ENCODE results near the gene ODC1. TPM values are rescaled to one million over a fixed set of nuclear protein-coding genes. Genes with fewer than 3 reads are reported as not detected.
"Not testable (repeated sequence)": the region's sequence is repeated elsewhere in the genome, so short reads cannot be mapped to it uniquely, and the experiment has no call there.

ODC1 gene
- total and polyA plus RNA-seq, 3 experiments from 2014 or later = 57.1 to 566 (median 565) TPM

DNA sequence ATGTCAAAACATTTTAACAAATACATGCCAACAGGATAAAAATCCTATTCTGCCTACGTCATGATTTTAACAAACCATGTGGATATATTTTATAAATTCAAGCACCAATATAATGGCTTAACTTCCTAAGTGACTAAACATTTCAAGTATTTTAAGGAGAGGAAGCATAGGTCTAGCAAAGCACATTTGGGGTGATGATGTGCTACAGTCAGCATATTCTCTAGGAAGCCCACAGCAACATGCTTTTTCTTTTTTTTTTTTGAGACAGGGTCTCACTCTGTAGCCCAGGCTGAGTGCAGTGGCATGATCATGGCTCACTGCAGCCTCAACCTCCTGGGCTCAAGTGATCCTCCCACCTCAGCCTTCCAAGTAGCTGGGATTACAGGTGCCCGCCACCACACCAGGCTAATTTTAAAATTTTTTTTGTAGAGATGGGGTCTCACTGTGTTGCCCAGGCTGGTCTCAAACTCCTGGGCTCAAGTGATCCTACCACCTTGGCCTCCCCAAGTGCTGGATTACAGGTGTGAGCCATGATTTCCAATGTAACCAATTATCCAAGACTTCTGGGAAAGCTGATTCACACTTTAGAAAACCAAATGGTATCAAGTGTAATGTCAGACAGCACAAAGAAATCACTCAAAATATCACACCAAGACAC is 5.5 kb downstream of the ODC1 start:
- Histone ChIP-seq H3K36me3 (ENCODE audit: insufficient read depth, low read length) (peaks cover 60% of the 10 kb centered on the region), H3K4me1 (ENCODE audit: insufficient read depth, low read length) (peaks cover 20% of the 10 kb centered on the region)
- Mint-ChIP-seq H3K27ac (peak overlapping the region in 1 of 8 donors; percentile 66), H3K36me3 (peaks cover 12 to 75% (median 22%) of the 10 kb centered on the region in 3 donors), H3K4me1 (peaks cover 20 to 37% (median 31%) of the 10 kb centered on the region in 3 donors)
- CTCF ChIA-PET; H3K27me3 ChIP-seq (ENCODE audit: insufficient read depth, low read length, poor library complexity, severe bottlenecking); DNase-seq; H3K27ac ChIP-seq (ENCODE audit: low read depth, low read length); H3K27me3 Mint-ChIP-seq; H3K9me3 ChIP-seq (ENCODE audit: low read length); POLR2A ChIA-PET; H3K4me3 Mint-ChIP-seq; H3K9me3 Mint-ChIP-seq; H3K4me3 ChIP-seq (ENCODE audit: low read length): not testable (repeated sequence)

DNA sequence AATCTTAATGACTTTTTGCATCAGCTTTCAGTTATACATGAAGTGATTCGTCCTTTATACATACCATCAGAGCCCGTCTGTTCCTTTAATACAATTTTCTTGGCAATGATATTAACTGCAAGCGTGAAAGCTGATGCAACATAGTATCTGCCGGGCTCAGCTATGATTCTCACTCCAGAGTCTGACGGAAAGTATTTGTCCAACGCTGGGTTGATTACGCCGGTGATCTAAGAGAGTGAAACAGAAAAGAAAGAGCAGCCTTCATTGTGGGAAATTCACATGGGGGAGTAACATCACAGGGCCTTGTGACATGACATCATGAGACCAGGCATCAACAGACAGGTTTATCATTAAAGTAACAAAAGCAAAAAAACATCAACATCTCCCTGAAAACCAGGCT is 6.2 kb downstream of the ODC1 start:
- Mint-ChIP-seq H3K27me3 (peaks cover 0 to 3% of the 10 kb centered on the region in 2 donors), H3K36me3 (peaks cover 12 to 71% (median 22%) of the 10 kb centered on the region in 3 donors), H3K4me3 (no peak overlapping the region), H3K27ac (peak overlapping the region in 1 of 8 donors; percentile 15), H3K4me1 (peaks cover 14 to 31% (median 25%) of the 10 kb centered on the region in 3 donors), H3K9me3 (no peaks in the 10 kb centered on the region)
- H3K27me3 ChIP-seq (ENCODE audit: insufficient read depth, low read length, poor library complexity, severe bottlenecking) = no peaks in the 10 kb centered on the region
- ChIA-PET POLR2A (no interaction called here), CTCF (no interaction called here)
- H3K9me3 ChIP-seq (ENCODE audit: low read length) = no peaks in the 10 kb centered on the region
- H3K27ac ChIP-seq (ENCODE audit: low read depth, low read length) = no peak overlapping the region
- peaks cover 14% of the 10 kb centered on the region for H3K4me1 ChIP-seq (ENCODE audit: insufficient read depth, low read length)
- H3K4me3 ChIP-seq (ENCODE audit: low read length) = no peak overlapping the region
- DNase-seq = no peak
- peaks cover 60% of the 10 kb centered on the region for H3K36me3 ChIP-seq (ENCODE audit: insufficient read depth, low read length)

DNA sequence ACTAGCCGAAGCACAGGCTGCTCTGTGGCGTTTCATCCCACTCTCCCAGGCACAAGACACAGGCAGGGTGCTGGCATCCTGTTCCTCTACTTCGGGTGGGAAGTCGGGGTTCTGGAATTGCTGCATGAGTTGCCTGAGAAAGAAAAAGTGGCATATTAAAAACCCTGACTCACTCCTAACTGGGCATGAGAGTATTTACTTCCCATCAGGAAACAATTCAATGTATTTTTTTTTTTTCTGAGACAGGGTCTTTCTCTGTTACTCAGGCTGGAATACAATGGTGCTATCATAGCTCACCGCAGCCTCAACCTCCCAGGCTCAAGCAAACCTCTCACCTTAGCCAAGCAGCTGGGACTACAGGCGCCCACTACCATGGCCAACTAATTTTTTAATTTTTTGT is 7.4 kb downstream of the ODC1 start:
- Histone ChIP-seq H3K4me1 (ENCODE audit: insufficient read depth, low read length) (peaks cover 4% of the 10 kb centered on the region), H3K4me3 (ENCODE audit: low read length) (no peak overlapping the region), H3K36me3 (ENCODE audit: insufficient read depth, low read length) (peaks cover 60% of the 10 kb centered on the region), H3K27me3 (ENCODE audit: insufficient read depth, low read length, poor library complexity, severe bottlenecking) (no peaks in the 10 kb centered on the region), H3K9me3 (ENCODE audit: low read length) (no peaks in the 10 kb centered on the region), H3K27ac (ENCODE audit: low read depth, low read length) (no peak overlapping the region)
- peaks cover 12 to 70% (median 22%) of the 10 kb centered on the region in 3 donors for H3K36me3 Mint-ChIP-seq
- ChIA-PET CTCF (interaction anchor here (0.8 to 3.2 kb wide), 4 partner anchors 31 to 374 kb away, joined by 3 to 13 read pairs (median 4); no protein-coding TSS in a partner anchor), POLR2A (no interaction called here)
- DNase-seq = peak in 1 of 5 donors; percentile 38
- H3K9me3 Mint-ChIP-seq = no peaks in the 10 kb centered on the region
- H3K4me1 Mint-ChIP-seq = peaks cover 7 to 20% (median 14%) of the 10 kb centered on the region in 3 donors
- H3K4me3 Mint-ChIP-seq = peak overlapping the region in 2 of 7 donors; percentile 18 to 25
- peaks cover 0 to 3% of the 10 kb centered on the region in 2 donors for H3K27me3 Mint-ChIP-seq
- H3K27ac Mint-ChIP-seq = no peak overlapping the region

DNA sequence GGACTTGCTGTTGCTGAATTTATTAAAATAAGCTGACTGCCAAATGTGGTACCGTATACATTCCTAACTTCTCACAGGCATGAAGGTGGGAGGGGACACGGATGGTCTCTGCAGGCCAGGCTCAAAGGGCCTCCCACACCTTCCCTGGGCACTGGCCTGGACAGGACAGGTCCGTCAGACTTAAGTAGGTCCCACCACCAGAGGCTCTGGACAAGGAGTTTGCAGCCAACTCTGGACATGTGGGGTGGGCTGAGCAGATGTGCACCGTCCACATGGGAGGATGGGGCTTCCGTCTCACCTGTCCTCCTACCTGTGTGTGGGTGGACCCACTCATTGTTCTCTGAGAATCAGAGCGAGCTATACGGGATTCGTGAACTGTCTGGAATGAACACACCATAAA is 8.2 kb downstream of the ODC1 start:
- no peaks in the 10 kb centered on the region for H3K9me3 ChIP-seq (ENCODE audit: low read length)
- DNase-seq = peak in 1 of 5 donors; percentile 16
- ChIA-PET CTCF (interaction anchor here (0.8 to 3.2 kb wide), 4 partner anchors 31 to 373 kb away, joined by 3 to 13 read pairs (median 4); no protein-coding TSS in a partner anchor), POLR2A (no interaction called here)
- H3K27me3 Mint-ChIP-seq = peaks cover 0 to 3% of the 10 kb centered on the region in 2 donors
- H3K4me3 ChIP-seq (ENCODE audit: low read length) = no peak overlapping the region
- peak overlapping the region in 2 of 8 donors; percentile 41 to 60 for H3K27ac Mint-ChIP-seq
- no peak overlapping the region for H3K27ac ChIP-seq (ENCODE audit: low read depth, low read length)
- peak overlapping the region in 1 of 7 donors; percentile 25 for H3K4me3 Mint-ChIP-seq
- peaks cover 3% of the 10 kb centered on the region for H3K4me1 ChIP-seq (ENCODE audit: insufficient read depth, low read length)
- H3K36me3 Mint-ChIP-seq = peaks cover 12 to 65% (median 22%) of the 10 kb centered on the region in 3 donors
- H3K9me3 Mint-ChIP-seq = no peaks in the 10 kb centered on the region
- no peaks in the 10 kb centered on the region for H3K27me3 ChIP-seq (ENCODE audit: insufficient read depth, low read length, poor library complexity, severe bottlenecking)
- peaks cover 60% of the 10 kb centered on the region for H3K36me3 ChIP-seq (ENCODE audit: insufficient read depth, low read length)
- H3K4me1 Mint-ChIP-seq = peaks cover 6 to 16% (median 10%) of the 10 kb centered on the region in 3 donors

DNA sequence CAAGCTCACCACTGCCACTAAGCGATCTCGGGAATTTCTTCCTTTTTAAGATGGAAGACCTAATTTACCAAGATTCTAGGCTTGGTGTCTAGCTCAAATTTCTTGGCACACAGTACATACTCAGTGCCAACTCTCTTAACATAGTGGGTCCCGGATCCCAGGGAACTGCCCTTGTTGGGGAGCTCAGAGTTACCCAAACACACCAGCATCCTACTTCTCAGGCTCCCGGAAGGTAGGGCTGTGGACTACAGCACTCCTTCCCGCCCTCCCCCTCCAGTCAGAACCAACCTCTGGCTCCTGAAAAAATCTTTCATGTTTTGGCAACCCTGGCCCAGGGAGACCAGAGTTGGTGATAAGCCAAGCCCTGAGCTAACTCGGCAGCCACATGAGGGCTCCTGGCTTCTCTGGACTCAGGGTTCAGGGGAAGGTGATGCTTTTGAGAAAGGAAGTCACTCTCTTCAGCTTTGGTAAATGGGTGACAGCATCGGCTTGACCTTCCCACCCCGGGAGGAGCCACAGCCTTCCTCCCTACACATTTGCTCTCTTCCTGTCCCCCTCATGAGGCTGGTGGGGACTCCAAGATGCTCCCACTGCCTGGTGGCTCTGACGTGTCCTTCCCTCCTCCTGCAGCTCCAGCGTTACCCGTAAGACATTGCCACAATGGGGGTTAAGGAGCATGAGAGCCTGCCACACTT is 8.8 kb downstream of the ODC1 start:
- no peaks in the 10 kb centered on the region for H3K9me3 Mint-ChIP-seq
- peaks cover 7% of the 10 kb centered on the region for H3K4me1 ChIP-seq (ENCODE audit: insufficient read depth, low read length)
- peaks cover 54% of the 10 kb centered on the region for H3K36me3 ChIP-seq (ENCODE audit: insufficient read depth, low read length)
- H3K27me3 Mint-ChIP-seq = peaks cover 0 to 6% of the 10 kb centered on the region in 2 donors
- H3K27ac ChIP-seq (ENCODE audit: low read depth, low read length) = no peak overlapping the region
- peak overlapping the region in 1 of 7 donors; percentile 19 for H3K4me3 Mint-ChIP-seq
- POLR2A ChIA-PET = no interaction called here
- H3K27me3 ChIP-seq (ENCODE audit: insufficient read depth, low read length, poor library complexity, severe bottlenecking) = no peaks in the 10 kb centered on the region
- H3K27ac Mint-ChIP-seq = peak overlapping the region in 3 of 8 donors; percentile 41 to 76 (median 60)
- DNase-seq = peak in 1 of 5 donors; percentile 32
- CTCF ChIA-PET = interaction anchor here (0.8 to 3.2 kb wide), 5 partner anchors 8 to 367 kb away, joined by 3 to 13 read pairs (median 3); no protein-coding TSS in a partner anchor
- H3K9me3 ChIP-seq (ENCODE audit: low read length) = no peaks in the 10 kb centered on the region
- H3K4me1 Mint-ChIP-seq = peaks cover 2 to 13% (median 6%) of the 10 kb centered on the region in 3 donors
- no peak overlapping the region for H3K4me3 ChIP-seq (ENCODE audit: low read length)
- H3K36me3 Mint-ChIP-seq = peaks cover 7 to 59% (median 22%) of the 10 kb centered on the region in 3 donors

DNA sequence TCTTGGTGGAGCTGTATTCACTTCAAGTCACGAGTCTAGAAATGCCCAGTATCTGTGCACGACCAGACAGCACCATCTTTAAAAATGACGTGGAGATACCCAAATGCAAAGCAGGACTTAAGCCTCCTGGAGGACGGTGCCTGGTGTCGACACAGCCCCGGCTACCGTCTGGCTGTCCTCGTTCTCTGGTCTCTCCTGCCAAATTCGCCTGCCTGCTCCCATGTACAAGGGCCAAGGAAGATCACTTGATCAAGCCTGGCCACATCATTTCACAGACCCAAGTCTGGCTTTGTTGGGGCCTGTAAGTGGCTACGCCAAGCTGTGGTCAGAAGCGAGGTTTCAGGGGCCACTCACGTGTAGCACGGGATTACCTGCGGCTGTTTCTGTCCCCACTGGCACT is 9.4 kb downstream of the ODC1 start:
- no peaks in the 10 kb centered on the region for H3K27me3 ChIP-seq (ENCODE audit: insufficient read depth, low read length, poor library complexity, severe bottlenecking)
- ChIA-PET CTCF (interaction anchor here (0.8 to 3.2 kb wide), 5 partner anchors 8 to 366 kb away, joined by 3 to 13 read pairs (median 3); no protein-coding TSS in a partner anchor), POLR2A (no interaction called here)
- peak overlapping the region in 2 of 8 donors; percentile 41 to 76 for H3K27ac Mint-ChIP-seq
- peaks cover 0 to 7% of the 10 kb centered on the region in 2 donors for H3K27me3 Mint-ChIP-seq
- H3K36me3 Mint-ChIP-seq = peaks cover 4 to 52% (median 19%) of the 10 kb centered on the region in 3 donors
- H3K9me3 ChIP-seq (ENCODE audit: low read length) = no peaks in the 10 kb centered on the region
- no peaks in the 10 kb centered on the region for H3K9me3 Mint-ChIP-seq
- peaks cover 49% of the 10 kb centered on the region for H3K36me3 ChIP-seq (ENCODE audit: insufficient read depth, low read length)
- H3K4me1 ChIP-seq (ENCODE audit: insufficient read depth, low read length) = peaks cover 7% of the 10 kb centered on the region
- H3K4me3 Mint-ChIP-seq = no peak overlapping the region
- H3K4me1 Mint-ChIP-seq = peaks cover 1 to 7% (median 5%) of the 10 kb centered on the region in 3 donors
- H3K4me3 ChIP-seq (ENCODE audit: low read length) = no peak overlapping the region
- peak in 1 of 5 donors; percentile 40 for DNase-seq
- H3K27ac ChIP-seq (ENCODE audit: low read depth, low read length) = no peak overlapping the region

DNA sequence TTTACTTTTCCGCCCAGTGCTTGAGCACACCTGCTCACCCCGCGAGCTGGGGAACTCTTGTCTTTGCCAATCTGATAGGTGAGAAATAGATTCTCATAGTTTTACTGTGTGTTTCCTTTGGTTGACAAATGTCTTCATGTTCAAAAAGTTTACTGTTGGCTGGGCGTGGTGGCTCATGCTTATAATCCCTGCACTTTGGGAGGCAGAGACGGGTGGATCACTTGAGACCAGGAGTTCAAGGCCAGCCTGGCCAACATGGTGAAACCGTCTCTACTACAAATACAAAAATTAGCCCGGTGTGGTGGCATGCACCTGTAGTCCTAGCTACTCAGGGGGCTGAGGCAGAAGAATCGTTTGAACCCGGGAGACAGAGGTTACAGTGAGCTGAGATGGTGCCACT is 10.3 kb downstream of the ODC1 start:
- Histone ChIP-seq H3K27ac (ENCODE audit: low read depth, low read length) (no peak overlapping the region), H3K4me1 (ENCODE audit: insufficient read depth, low read length) (peaks cover 7% of the 10 kb centered on the region), H3K27me3 (ENCODE audit: insufficient read depth, low read length, poor library complexity, severe bottlenecking) (no peaks in the 10 kb centered on the region), H3K36me3 (ENCODE audit: insufficient read depth, low read length) (peaks cover 42% of the 10 kb centered on the region), H3K4me3 (ENCODE audit: low read length) (no peak overlapping the region), H3K9me3 (ENCODE audit: low read length) (no peaks in the 10 kb centered on the region)
- Mint-ChIP-seq H3K4me3 (peak overlapping the region in 1 of 7 donors; percentile 72), H3K4me1 (peaks cover 5 to 10% (median 7%) of the 10 kb centered on the region in 3 donors), H3K36me3 (peaks cover 4 to 44% (median 14%) of the 10 kb centered on the region in 3 donors), H3K27me3 (peaks cover 0 to 9% of the 10 kb centered on the region in 2 donors), H3K9me3 (no peaks in the 10 kb centered on the region), H3K27ac (peak overlapping the region in 1 of 8 donors; percentile 41)
- CTCF ChIA-PET = interaction anchor here (1.1 to 3.2 kb wide), 8 partner anchors 9 to 365 kb away, joined by 3 to 13 read pairs (median 3); no protein-coding TSS in a partner anchor
- DNase-seq = peak in 1 of 5 donors; percentile 36
- POLR2A ChIA-PET = interaction anchor here (1.2 kb wide), 1 partner anchor 9 kb away, joined by 5 read pairs; no protein-coding TSS in a partner anchor
